SK-N-SH (cell line): ENCODE measurements around the gene SLC35G1. TPM values are rescaled to one million over a fixed set of nuclear protein-coding genes. Genes with fewer than 3 reads are reported as not detected.
A peak's percentile ranks its signal among the peaks of the same experiment; 100 is the strongest.

Experiments used
- CTCF ChIA-PET: fragments of 300-600, 350-600 bp; formaldehyde crosslinking; extraction: SDS; loops from one replicate; lab custom pipeline; 2021; lab: Yijun Ruan, JAX
- POLR2A ChIA-PET: fragments of 350-600 bp; sonication (Branson Sonifier 250); formaldehyde crosslinking; extraction: SDS; loops from one replicate; lab custom pipeline; 2020; ENCODE audit warnings: antibody characterized with exemption, inconsistent platforms; lab: Yijun Ruan, JAX
- DNase-seq: peaks from one replicate; pipeline ENCODE4 v3.0.0; 2012
- H2AFZ ChIP-seq: fragments of 200-600 bp; sonication (generic); 2 replicates; pipeline ENCODE4 v1.8.1; 2016; ENCODE audit warnings: antibody characterized with exemption, mild to moderate bottlenecking, low read depth
- H3F3A ChIP-seq: fragments of 200-600 bp; sonication (generic); replicated peaks from 2 replicates; pipeline ENCODE3; 2016; ENCODE audit warnings: antibody characterized with exemption, mild to moderate bottlenecking; ENCODE audit not compliant: insufficient read depth
- H3K27ac ChIP-seq, 2 experiments: fragments of 200-500 bp in 1 of 2; fragments of 200-600 bp in 1 of 2; sonication (Bioruptor generic) in 1 of 2; sonication (generic), shearing (Covaris generic) in 1 of 2; 2 replicates each; pipeline versions ENCODE4 v1.5.1 to v1.6.1; 2014 to 2016; ENCODE audit warnings: low read depth in 2 of 2, inconsistent platforms in 1 of 2, low read length in 1 of 2, mild to moderate bottlenecking in 1 of 2, mixed read lengths in 1 of 2
- H3K27me3 ChIP-seq: fragments of 200-600 bp; sonication (generic), shearing (Covaris generic); 2 replicates; pipeline ENCODE4 v1.6.1; 2016; ENCODE audit warnings: mixed run types; ENCODE audit not compliant: insufficient read depth
- H3K36me3 ChIP-seq, 2 experiments: fragments of 200-500 bp in 1 of 2; fragments of 200-600 bp in 1 of 2; sonication (Bioruptor generic) in 1 of 2; sonication (generic) in 1 of 2; replicated peaks in 1 of 2; 2 replicates each; pipeline versions ENCODE3 to v1.5.1; 2014 to 2016; ENCODE audit warnings: low read length in 1 of 2, mild to moderate bottlenecking in 1 of 2; ENCODE audit not compliant: insufficient read depth in 2 of 2, control insufficient read depth in 1 of 2
- H3K4me1 ChIP-seq, 2 experiments: fragments of 200-500 bp in 1 of 2; fragments of 200-600 bp in 1 of 2; sonication (Bioruptor generic) in 1 of 2; sonication (generic), shearing (Covaris generic) in 1 of 2; 2 replicates each; pipeline versions ENCODE4 v1.5.1 to v1.6.1; 2014 to 2016; ENCODE audit warnings: low read depth in 1 of 2, low read length in 1 of 2, mixed run types in 1 of 2; ENCODE audit not compliant: insufficient read depth in 2 of 2, control insufficient read depth in 1 of 2
- H3K4me2 ChIP-seq: fragments of 200-600 bp; sonication (generic), shearing (Covaris generic); 2 replicates; pipeline ENCODE4 v1.6.1; 2017; ENCODE audit warnings: mixed run types
- H3K4me3 ChIP-seq, 2 experiments: fragments of 200-500 bp in 1 of 2; fragments of 200-600 bp in 1 of 2; sonication (Bioruptor generic) in 1 of 2; sonication (generic), shearing (Covaris generic) in 1 of 2; 2 replicates each; pipeline versions ENCODE4 v1.5.1 to v1.8.1; 2014 to 2016; ENCODE audit warnings: low read depth in 2 of 2, inconsistent platforms in 1 of 2, low read length in 1 of 2, mild to moderate bottlenecking in 1 of 2, mixed read lengths in 1 of 2, moderate library complexity in 1 of 2
- H3K79me2 ChIP-seq: fragments of 200-600 bp; sonication (generic); 2 replicates; pipeline ENCODE4 v1.8.1; 2017; ENCODE audit warnings: mild to moderate bottlenecking; ENCODE audit not compliant: insufficient read depth
- H3K9ac ChIP-seq: fragments of 200-600 bp; sonication (generic); 2 replicates; pipeline ENCODE4 v1.6.1; 2017; ENCODE audit warnings: mixed run types
- H3K9me2 ChIP-seq: fragments of 200-600 bp; sonication (generic); 2 replicates; pipeline ENCODE4 v1.6.1; 2017; ENCODE audit warnings: mixed run types
- H3K9me3 ChIP-seq: fragments of 200-600 bp; sonication (generic); 2 replicates; pipeline ENCODE4 v1.6.1; 2017; ENCODE audit warnings: mixed run types, mild to moderate bottlenecking, moderate library complexity
- H4K20me1 ChIP-seq: fragments of 200-600 bp; sonication (generic); 2 replicates; pipeline ENCODE4 v1.6.1; 2017; ENCODE audit warnings: mild to moderate bottlenecking, mixed run types; ENCODE audit not compliant: insufficient read depth
- EP300 ChIP-seq, 2 experiments: IDR thresholded peaks; 2 replicates each; pipeline versions ENCODE4 v1.4.0 to v1.6.1; 2012; ENCODE audit warnings: borderline replicate concordance in 1 of 2, low read depth in 1 of 2, low read length in 1 of 2
- GABPA ChIP-seq: IDR thresholded peaks from 2 replicates; pipeline ENCODE4 v1.4.0; 2012; ENCODE audit warnings: low read depth, mild to moderate bottlenecking
- POLR2AphosphoS5 ChIP-seq: IDR thresholded peaks from 2 replicates; pipeline ENCODE4 v1.6.1; 2012; ENCODE audit warnings: low read depth, low read length
- RAD21 ChIP-seq: IDR thresholded peaks from 2 replicates; pipeline ENCODE4 v1.6.1; 2012; ENCODE audit warnings: mild to moderate bottlenecking, low read length
- SMC3 ChIP-seq: IDR thresholded peaks from 2 replicates; pipeline ENCODE4 v1.6.1; 2012; ENCODE audit warnings: low read depth, low read length, improper control_type of control experiment
- TAF1 ChIP-seq: IDR thresholded peaks from 2 replicates; pipeline ENCODE4 v1.6.1; 2012; ENCODE audit warnings: low read depth, mild to moderate bottlenecking, low read length, moderate library complexity, borderline replicate concordance
- TCF12 ChIP-seq: IDR thresholded peaks from 2 replicates; pipeline ENCODE4 v1.4.0; 2012
- USF2 ChIP-seq: fragments of 150-350 bp; IDR thresholded peaks from 2 replicates; pipeline ENCODE4 v1.6.1; 2017; ENCODE audit warnings: antibody characterized with exemption, low read length, low read depth, borderline replicate concordance
- WGBS: methylation state at CpG from one replicate; pipeline ENCODE4 v1.1.6; 2017; ENCODE audit warnings: low lambda C conversion rate; 5-methylcytosine and 5-hydroxymethylcytosine counted together
- polyA plus RNA-seq, 3 experiments: library from polyadenylated mRNA; depleted of rRNA; stranded (reverse); fragments of >200 nt; gene quantifications; 2 replicates each; pipeline ENCODE4 v1.2.3, GENCODE V29; 2012
- TF ChIP-seq, protein P1 (sequence below): fragments of 200-600 bp; sonication (generic); IDR thresholded peaks from 2 replicates; pipeline ENCODE4 v1.6.1; 2017; ENCODE audit warnings: antibody characterized with exemption, mild to moderate bottlenecking, moderate library complexity
- TF ChIP-seq, protein P2 (sequence below): IDR thresholded peaks from 2 replicates; pipeline ENCODE4 v1.4.0; 2012; ENCODE audit warnings: low read depth, borderline replicate concordance

The SLC35G1 gene
- polyA plus RNA-seq, 1 of the 3 experiments (the other 2 are of a cell fraction) = 5.1 TPM

- Histone ChIP-seq H2AFZ (no peak overlapping the region), H3K36me3 (no peaks in the 10 kb centered on the region), H4K20me1 (no peaks in the 10 kb centered on the region), H3K4me2 (no peak overlapping the region), H3K27ac (no peak overlapping the region), H3K9ac (no peak overlapping the region), H3F3A (no peaks in the 10 kb centered on the region), H3K9me3 (no peaks in the 10 kb centered on the region), H3K4me1 (peaks cover 0 to 5% of the 10 kb centered on the region in 2 experiments; a peak in 2 of 4 replicates), H3K79me2 (no peaks in the 10 kb centered on the region), H3K9me2 (no peaks in the 10 kb centered on the region), H3K4me3 (no peak overlapping the region; a peak in 1 of 4 replicates), H3K27me3 (no peaks in the 10 kb centered on the region)
- DNase-seq = peak; percentile 26
- CTCF ChIA-PET = interaction anchor here (0.6 to 8.0 kb wide), 45 partner anchors 9 to 882 kb away, joined by 3 to 73 read pairs (median 4); partner anchors contain the start of genes FRA10AC1, MYOF and SLC35G1
- POLR2A ChIA-PET = interaction anchor here (1.4 kb wide), 1 partner anchor 157 kb away, joined by 5 read pairs; the partner anchor contains the start of gene FRA10AC1
- WGBS = 14% methylated on average over 3 of the region's 3 CpGs
- TF ChIP-seq, protein P1, sequence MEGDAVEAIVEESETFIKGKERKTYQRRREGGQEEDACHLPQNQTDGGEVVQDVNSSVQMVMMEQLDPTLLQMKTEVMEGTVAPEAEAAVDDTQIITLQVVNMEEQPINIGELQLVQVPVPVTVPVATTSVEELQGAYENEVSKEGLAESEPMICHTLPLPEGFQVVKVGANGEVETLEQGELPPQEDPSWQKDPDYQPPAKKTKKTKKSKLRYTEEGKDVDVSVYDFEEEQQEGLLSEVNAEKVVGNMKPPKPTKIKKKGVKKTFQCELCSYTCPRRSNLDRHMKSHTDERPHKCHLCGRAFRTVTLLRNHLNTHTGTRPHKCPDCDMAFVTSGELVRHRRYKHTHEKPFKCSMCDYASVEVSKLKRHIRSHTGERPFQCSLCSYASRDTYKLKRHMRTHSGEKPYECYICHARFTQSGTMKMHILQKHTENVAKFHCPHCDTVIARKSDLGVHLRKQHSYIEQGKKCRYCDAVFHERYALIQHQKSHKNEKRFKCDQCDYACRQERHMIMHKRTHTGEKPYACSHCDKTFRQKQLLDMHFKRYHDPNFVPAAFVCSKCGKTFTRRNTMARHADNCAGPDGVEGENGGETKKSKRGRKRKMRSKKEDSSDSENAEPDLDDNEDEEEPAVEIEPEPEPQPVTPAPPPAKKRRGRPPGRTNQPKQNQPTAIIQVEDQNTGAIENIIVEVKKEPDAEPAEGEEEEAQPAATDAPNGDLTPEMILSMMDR = peak; percentile 65
- TF ChIP-seq SMC3 = peak; percentile 55
- TF ChIP-seq RAD21 = peak; percentile 80
- no peak for TF ChIP-seq POLR2AphosphoS5
- no peak for TF ChIP-seq TCF12
- no peak for TF ChIP-seq USF2
Measured at GRCh38 chr10:93859049-93859655, 34.6 kb upstream of the SLC35G1 start.

DNA sequence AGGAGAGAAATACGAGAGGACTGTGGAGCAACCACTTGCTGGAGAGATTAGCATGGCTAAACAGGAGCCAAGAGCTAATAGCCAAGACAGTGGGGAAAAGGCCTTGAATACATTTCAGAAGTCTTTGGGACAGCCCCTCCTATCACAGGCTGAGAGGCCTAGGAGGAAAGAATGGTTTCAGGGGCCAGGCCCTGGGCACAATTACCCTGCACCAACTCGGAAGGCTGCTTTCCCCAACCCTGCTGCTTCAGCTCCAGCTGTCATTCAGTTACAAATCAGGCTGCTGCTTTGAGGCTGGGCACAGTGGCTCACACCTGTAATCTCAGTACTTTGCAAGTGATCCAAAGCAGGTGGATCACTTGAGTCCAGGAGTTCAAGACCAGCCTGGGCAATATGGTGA lies 32.0 kb upstream of the SLC35G1 start:
- H3K27ac ChIP-seq = no peak overlapping the region
- no peaks in the 10 kb centered on the region for H3K9me3 ChIP-seq
- no peaks in the 10 kb centered on the region for H3F3A ChIP-seq
- no peaks in the 10 kb centered on the region for H3K9me2 ChIP-seq
- H4K20me1 ChIP-seq = no peaks in the 10 kb centered on the region
- H3K4me3 ChIP-seq = no peak overlapping the region
- H3K27me3 ChIP-seq = peaks cover 4% of the 10 kb centered on the region; the same call in 1 of the 2 replicates
- DNase-seq = no peak
- H3K9ac ChIP-seq = no peak overlapping the region
- no peaks in the 10 kb centered on the region for H3K79me2 ChIP-seq
- H3K4me1 ChIP-seq = no peaks in the 10 kb centered on the region
- TF ChIP-seq, protein P2, sequence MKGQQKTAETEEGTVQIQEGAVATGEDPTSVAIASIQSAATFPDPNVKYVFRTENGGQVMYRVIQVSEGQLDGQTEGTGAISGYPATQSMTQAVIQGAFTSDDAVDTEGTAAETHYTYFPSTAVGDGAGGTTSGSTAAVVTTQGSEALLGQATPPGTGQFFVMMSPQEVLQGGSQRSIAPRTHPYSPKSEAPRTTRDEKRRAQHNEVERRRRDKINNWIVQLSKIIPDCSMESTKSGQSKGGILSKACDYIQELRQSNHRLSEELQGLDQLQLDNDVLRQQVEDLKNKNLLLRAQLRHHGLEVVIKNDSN = no peak
- TF ChIP-seq GABPA (no peak), EP300 (IDR thresholded peaks at IDR 0.05; ENCODE audit: borderline replicate concordance in 1 of 2, low read depth in 1 of 2, low read length in 1 of 2) (no peak), TAF1 (no peak)
- ChIA-PET POLR2A (no interaction called here), CTCF (interaction anchor here (0.6 to 1.1 kb wide), 2 partner anchors 46 to 307 kb away, joined by 3 to 4 read pairs; no protein-coding TSS in a partner anchor)
- H3K4me2 ChIP-seq = no peak overlapping the region
- no peaks in the 10 kb centered on the region for H3K36me3 ChIP-seq
- 84% methylated on average over 1 of the region's 2 CpGs for WGBS
- no peak overlapping the region for H2AFZ ChIP-seq
